ENCODE results near the gene NFIL3.

- TF ChIP-seq, protein P1, sequence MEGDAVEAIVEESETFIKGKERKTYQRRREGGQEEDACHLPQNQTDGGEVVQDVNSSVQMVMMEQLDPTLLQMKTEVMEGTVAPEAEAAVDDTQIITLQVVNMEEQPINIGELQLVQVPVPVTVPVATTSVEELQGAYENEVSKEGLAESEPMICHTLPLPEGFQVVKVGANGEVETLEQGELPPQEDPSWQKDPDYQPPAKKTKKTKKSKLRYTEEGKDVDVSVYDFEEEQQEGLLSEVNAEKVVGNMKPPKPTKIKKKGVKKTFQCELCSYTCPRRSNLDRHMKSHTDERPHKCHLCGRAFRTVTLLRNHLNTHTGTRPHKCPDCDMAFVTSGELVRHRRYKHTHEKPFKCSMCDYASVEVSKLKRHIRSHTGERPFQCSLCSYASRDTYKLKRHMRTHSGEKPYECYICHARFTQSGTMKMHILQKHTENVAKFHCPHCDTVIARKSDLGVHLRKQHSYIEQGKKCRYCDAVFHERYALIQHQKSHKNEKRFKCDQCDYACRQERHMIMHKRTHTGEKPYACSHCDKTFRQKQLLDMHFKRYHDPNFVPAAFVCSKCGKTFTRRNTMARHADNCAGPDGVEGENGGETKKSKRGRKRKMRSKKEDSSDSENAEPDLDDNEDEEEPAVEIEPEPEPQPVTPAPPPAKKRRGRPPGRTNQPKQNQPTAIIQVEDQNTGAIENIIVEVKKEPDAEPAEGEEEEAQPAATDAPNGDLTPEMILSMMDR (IDR thresholded peaks at IDR 0.05) = peak; percentile 65; the same call in 1 of the 2 replicates
- TF ChIP-seq POLR2AphosphoS5 (IDR thresholded peaks at IDR 0.05; ENCODE audit: low read depth, low read length) = no peak
- TF ChIP-seq SIN3A (IDR thresholded peaks at IDR 0.05; ENCODE audit: borderline replicate concordance, insufficient read depth, low read depth, low read length) = no peak
These were observed 2.6 kb upstream of the NFIL3 start for GRCh38 chr9:91426123-91426745.

Measured in Panc1 (cell line).